ENCODE measurements around the gene YDJC.
"Not testable (repeated sequence)": the region's sequence is repeated elsewhere in the genome, so short reads cannot be mapped to it uniquely, and the experiment has no call there.

Gene YDJC

DNA sequence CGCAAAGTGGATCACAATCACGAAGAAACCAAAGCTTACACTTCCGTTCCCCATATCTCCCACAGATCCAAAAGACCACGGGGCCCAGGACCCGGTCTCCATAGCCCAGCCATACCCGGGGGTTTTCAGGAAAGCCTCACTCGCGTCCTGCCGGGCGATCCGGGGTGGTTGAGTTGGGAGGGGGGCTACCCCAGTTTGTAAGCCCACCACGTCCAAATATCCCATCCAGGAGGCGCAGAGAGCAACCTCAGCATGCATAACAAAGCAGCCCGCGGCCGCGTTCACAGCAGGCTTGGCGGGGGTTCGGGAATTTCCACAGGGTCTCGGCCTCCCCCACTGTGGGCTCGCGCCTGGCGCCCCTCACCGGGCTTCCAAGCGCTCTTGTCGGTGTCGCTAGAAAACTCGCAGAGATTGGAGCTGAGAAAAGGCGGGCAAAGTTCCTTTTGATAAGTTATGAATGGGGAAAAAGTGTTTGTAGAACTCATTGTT lies 21.7 kb upstream of the YDJC start:
- no peak for DNase-seq

DNA sequence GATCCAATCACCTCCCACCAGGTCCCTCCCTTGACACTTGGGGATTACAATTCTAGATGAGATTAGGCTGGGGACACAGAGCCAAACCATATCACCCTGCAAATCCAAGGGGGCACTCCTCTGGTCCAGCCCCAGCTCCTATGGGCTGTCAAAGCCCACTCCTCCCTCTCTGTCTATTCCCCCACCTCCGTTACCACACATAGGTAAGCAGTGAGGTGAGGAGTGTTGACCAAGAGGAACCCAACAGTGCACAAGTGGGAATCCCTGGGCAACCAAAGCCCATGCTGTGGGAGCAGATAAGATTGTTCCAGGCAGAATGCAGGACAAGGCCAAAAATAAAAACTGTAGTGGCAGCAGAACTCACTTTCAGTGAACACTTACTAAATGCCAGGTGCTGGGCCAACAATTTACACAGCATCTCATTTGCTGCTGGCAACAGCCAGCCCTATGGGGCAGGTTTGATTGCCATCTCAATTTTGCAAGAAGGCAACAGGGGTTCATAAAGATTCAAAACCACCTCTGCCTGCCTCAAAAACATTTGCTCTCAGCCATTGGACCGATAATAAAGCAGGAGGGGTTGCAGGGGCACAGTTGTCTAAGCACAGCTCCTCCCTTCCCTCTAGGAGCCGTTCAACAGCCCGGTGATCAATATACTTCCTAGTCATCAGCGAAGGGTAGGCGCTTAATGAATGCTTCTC lies 21.1 kb upstream of the YDJC start:
- DNase-seq: no peak

GRCh38 chr22:21650280-21650679 lies 20.5 kb upstream of the YDJC start:
- no peak for DNase-seq

- no peak for DNase-seq
These were observed 17.1 kb upstream of the YDJC start for GRCh38 chr22:21646608-21647590.

DNA sequence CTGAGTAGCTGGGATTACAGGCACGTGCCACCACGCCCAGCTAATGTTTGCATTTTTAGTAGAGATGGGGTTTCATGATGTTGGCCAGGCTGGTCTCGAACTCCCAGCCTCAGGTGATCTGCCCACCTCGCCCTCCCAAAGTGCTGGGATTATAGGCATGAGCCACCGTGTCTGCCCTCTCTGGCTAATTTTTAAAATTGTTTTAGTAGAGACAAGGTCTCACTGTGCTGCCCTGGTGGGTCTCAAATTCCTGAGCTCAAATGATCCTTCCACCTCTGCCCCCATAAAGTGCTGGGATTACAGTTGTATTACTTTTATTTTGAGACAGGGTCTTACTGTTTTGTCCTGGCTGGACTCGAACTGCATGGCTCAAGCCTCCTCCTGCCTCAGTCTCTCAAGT lies 15.7 kb upstream of the YDJC start:
- not testable (repeated sequence) for DNase-seq

DNA sequence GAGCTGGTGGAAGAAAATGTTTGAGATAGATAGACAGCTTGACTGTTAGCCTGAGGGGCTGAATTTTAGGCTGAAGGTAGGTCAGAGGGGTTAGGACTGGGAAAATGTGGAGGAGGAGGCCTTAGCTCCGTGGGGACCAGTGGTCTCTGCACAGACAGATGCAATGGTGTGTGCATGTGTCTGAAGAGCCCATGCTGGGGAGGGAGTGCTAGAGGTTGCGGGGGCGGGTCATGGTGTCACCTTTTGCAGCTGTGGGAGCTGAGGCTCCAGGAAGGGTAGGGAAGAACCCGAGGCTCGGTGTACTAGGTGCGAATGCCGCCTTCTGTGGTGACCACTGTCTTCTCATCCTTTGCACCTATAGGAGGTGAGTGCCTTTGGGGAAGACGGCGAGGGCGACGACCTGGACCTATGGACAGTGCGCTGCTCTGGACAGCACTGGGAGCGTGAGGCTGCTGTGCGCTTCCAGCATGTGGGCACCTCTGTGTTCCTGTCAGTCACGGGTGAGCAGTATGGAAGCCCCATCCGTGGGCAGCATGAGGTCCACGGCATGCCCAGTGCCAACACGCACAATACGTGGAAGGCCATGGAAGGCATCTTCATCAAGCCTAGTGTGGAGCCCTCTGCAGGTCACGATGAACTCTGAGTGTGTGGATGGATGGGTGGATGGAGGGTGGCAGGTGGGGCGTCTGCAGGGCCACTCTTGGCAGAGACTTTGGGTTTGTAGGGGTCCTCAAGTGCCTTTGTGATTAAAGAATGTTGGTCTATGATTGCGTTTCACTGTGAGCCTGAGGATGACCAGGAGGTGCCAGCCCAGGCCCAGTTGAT lies 13.9 kb upstream of the YDJC start:
- no peak for DNase-seq

- DNase-seq: no peak
These were observed 13.0 kb upstream of the YDJC start for GRCh38 chr22:21642584-21643448.

DNA sequence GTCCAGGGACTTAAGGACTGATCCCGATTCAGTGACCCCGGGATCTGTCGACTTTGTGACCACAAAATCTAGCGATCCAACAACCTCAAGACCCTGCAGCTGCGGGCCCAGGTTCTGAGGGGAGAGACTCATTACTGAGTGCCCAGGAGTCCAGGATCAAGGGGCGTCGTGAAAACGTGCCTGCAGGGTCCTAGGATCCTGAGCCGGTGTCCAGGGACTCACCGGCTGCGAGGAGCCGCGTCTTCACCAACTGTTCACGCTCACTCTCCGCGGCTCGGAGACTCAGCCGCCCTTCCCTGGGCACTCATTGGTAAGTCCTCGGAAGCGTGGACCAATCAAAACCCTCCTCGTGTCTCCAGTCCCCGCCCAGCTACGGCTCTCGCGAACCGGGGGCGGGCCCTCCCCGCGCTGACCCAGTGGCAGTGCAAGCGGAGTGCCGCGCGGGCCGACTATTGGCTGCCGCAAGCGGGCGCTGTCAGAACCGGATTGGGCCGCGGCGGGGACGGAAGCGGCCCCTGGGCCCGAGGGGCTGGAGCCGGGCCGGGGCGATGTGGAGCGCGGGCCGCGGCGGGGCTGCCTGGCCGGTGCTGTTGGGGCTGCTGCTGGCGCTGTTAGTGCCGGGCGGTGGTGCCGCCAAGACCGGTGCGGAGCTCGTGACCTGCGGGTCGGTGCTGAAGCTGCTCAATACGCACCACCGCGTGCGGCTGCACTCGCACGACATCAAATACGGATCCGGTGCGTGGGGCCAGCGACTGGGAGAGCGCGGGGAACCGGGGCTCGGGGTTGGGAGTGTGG lies 12.2 kb upstream of the YDJC start, which contains the start of gene SDF2L1:
Gene SDF2L1, plus strand, starts transcription at position 514 of the 795 bp plus-strand sequence. Its CDS starts 35 bp downstream, at position 549.
- peak; percentile 90 for DNase-seq

GRCh38 chr22:21641417-21641788 lies 11.6 kb upstream of the YDJC start:
- DNase-seq: no peak

DNA sequence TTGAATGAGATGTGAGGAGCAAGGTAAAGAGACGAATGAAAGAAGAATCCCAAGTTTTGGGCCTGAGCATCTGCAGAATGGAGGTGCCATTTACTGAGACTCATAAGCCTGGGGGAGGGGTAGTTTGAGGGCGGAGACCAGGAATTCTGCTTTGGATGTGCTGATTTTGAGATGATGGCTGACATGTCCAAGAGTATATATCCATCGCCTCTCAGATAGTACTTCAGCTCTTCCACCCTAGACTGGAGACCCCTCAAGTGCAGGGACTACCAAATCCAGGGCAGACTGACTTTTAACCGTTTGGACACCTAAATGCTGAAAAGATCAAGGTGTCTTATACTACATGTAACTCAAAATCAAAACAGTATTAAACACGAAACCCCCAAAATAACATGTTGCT lies 11.0 kb upstream of the YDJC start:
- no peak for DNase-seq

GRCh38 chr22:21639359-21639758 lies 9.5 kb upstream of the YDJC start:
- no peak for DNase-seq

DNA sequence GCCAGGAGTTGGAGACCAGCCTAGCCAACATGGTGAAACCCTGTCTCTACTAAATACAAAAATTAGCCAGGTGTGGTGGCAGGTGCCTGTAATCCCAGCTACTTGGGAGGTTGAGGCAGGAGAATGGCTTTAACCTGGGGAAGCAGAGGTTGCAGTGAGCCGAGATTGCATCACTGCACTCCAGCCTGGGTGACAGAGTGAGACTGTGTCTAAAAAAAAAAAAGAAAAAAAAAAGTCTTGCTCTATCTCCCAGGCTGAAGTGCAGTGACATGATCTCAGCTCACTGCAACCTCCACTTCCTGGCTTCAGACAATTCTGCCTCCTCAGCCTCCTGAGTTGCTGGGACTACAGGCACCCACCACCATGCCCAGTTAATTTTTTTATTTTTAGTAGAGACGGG lies 7.6 kb upstream of the YDJC start:
- not testable (repeated sequence) for DNase-seq

DNA sequence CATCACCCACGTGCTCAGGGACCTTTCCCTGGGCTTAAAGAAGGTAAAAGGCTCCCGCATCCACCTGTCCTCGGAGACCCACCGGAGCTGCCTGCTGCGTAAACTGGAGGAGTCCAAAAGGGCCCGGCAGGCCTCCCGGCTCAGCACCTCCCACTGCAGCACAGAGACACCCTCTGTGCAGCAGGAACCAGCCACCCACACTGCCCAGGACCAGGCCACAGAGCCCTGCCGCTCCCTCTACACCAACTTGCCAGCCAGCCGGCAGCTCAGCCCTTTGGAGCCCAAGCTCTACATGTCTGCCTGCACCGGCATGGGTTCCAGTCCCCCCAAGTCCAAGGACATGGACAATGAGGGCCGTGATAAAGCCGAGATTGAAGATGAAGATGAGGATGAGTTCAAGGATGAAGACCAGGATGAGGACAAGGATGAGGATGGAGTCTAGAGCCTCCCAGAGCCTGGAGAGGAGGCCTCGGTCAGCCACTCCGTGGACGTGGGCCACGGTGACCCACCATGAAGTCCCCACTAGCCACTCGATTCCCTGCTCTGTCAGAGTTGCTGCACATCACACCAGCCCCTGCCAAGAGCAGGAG lies 6.9 kb upstream of the YDJC start:
- no peak for DNase-seq

- no peak for DNase-seq
These were observed 6.1 kb upstream of the YDJC start for GRCh38 chr22:21635771-21636510.

- DNase-seq: no peak
These were observed 5.0 kb upstream of the YDJC start for GRCh38 chr22:21634844-21635243.

- DNase-seq: no peak
These were observed 4.3 kb upstream of the YDJC start for GRCh38 chr22:21634081-21634480.

GRCh38 chr22:21633481-21633880 lies 3.7 kb upstream of the YDJC start:
- DNase-seq: no peak

DNA sequence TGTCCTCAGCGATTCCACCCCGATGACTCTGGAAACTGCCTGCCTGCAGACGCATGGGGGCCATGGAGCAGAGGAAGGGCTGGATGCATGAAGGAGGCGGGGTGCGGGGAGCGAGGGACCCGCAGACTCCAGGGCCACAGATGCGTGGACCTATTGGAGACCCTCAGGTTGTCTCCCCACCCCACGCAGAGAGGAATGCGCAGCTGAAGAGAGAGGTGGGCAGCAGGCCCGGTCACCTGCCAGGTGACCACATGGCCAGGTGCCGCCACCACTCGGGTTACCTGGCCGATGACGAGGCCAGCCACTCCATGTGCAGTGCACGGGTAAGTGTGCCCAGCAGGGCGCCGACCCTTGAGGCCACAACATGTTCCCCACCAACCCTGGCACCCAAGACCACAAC lies 3.1 kb upstream of the YDJC start:
- DNase-seq: no peak

DNA sequence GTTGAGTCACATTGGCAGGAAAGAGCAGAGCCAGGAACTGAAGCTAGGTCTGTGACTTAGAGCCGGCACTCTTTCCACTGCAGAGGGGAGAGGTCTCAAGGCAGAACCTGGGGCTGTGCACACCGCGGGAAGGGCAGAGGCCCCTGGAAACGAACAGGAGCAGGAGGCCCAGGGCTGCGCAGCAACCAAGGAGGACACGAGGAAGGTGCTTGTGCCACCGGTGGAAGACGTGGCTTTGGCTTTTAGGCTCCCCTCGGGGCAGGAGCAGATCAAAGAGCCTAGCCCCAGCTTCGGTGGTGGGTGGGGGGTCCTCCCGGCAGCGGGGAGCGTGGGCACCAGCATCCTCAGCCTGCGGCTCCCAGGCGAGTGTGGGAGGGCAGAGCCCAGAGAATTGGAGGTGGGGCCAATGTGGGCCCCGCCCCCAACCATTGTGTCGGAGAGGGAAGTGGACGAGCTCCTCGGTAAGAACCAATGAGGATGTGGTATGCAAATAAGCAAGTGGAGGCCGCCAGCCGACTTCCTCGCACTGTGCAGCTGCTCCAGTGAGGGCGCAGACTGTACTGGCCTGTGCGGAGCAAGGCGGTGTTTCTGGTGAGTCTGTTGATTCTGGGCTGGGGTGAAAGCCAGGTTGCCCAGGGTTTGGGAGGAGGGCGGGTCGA lies 2.5 kb upstream of the YDJC start, which contains the start of gene CCDC116:
Gene CCDC116, plus strand, starts transcription at position 524 of the 659 bp plus-strand sequence. CDS start 422 bp downstream, outside the sequence.
- no peak for DNase-seq

All from GOT3 (cell line).